Measurements from ENCODE around the gene PFDN4.
"Not testable (repeated sequence)": the region's sequence is repeated elsewhere in the genome, so short reads cannot be mapped to it uniquely, and the experiment has no call there.

PFDN4 gene

DNA sequence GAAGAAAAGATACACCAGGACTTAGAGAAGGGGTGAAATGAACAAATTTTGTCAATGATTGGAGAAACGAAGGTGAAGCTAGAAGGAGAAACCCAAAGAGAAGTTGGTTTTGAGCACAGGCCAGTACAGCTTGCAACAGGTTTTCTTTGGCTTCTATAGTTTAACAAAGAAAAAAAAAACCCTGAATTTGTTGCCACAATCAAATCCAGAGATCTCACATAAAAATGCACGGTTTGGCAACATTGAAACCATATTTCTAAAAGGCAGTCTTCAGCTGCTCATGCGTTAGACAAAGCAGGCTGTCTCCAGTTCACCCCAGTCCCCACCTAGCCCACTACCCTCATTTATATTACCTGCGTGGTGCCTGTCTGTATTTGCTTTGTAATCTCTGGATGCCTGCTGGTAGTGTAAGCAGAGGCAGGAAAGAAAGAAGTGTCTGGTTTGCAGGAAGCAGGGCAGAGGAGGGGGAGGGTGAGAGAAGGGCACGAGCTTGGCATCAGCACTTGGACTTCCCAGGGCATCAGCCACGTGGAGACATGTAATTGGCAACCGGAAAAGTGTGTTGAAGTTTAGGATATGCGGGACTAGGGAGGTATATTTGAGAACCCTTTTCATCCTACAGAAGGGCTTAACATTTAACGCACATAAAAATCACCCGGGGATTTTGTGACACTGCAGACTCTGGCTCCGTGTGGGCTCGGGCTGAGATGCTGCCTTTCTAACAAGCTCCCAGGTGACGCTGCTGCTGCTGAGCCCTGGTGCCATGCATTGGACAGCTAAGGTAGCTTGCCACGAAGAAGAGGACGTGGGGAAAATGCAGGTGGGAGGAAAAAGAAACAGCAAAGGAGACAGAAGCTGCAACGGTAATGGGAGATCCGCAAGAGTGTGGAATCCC, 14.4 kb downstream of the PFDN4 start:
- H3K9me3 Mint-ChIP-seq: peaks cover under 1% of the 10 kb centered on the region
- ATAC-seq: no peak
- no peaks in the 10 kb centered on the region for H3K27me3 Mint-ChIP-seq
- no peak overlapping the region for H3K4me3 Mint-ChIP-seq
- H3K36me3 Mint-ChIP-seq: peaks cover 24% of the 10 kb centered on the region
- peaks cover 4% of the 10 kb centered on the region for H3K4me1 Mint-ChIP-seq
- H3K27ac Mint-ChIP-seq: no peak overlapping the region

DNA sequence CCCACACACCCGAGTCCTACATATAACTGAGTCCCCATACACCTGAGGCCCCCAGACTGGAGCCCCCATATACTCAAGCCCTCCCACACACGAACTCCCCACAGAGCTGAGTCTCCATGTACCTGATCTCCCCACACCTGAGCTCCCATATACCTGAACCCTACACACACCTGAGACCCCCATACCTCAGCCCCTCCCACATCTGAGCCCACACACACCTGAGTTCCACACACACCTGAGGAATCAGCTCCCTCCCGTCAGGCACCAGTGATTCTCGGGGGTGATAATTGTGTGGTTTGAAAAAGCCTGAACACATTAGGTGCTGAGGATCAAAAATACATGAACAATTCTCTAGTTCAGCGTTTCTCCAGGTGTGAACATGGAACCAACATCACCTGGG, 15.4 kb downstream of the PFDN4 start:
- no peak for ATAC-seq
- peaks cover 13% of the 10 kb centered on the region for H3K4me1 Mint-ChIP-seq
- H3K27me3 Mint-ChIP-seq: no peaks in the 10 kb centered on the region
- H3K9me3 Mint-ChIP-seq: peaks cover 8% of the 10 kb centered on the region
- H3K27ac Mint-ChIP-seq: no peak overlapping the region
- H3K36me3 Mint-ChIP-seq: peaks cover 20% of the 10 kb centered on the region
- no peak overlapping the region for H3K4me3 Mint-ChIP-seq

- no peaks in the 10 kb centered on the region for H3K27me3 Mint-ChIP-seq
- H3K4me3 Mint-ChIP-seq: no peak overlapping the region
- peaks cover 13% of the 10 kb centered on the region for H3K4me1 Mint-ChIP-seq
- peaks cover 20% of the 10 kb centered on the region for H3K36me3 Mint-ChIP-seq
- ATAC-seq: no peak
- H3K27ac Mint-ChIP-seq: no peak overlapping the region
- H3K9me3 Mint-ChIP-seq: peaks cover 8% of the 10 kb centered on the region
Measured at GRCh38 chr20:54223751-54224150, 15.9 kb downstream of the PFDN4 start.

DNA sequence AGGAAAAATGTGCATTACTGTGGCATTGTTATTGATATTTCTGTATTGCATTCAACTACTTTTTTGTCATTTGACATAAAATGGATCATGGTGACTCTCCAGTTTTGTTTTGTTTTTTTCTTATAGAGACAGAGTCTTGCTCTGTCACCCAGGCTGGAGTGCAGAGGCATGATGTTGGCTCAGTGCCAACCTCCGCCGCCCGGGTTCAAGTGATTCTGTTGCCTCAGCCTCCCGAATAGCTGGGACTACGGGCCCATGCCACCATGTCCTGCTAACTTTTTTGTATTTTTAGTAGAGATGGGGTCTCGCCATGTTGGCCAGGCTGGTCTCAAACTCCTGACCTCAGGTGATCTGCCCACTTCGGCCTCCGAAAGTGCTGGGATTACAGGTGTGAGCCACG, 16.8 kb downstream of the PFDN4 start:
- ATAC-seq, H3K9me3 Mint-ChIP-seq, H3K4me3 Mint-ChIP-seq, H3K27ac Mint-ChIP-seq, H3K27me3 Mint-ChIP-seq: not testable (repeated sequence)
- H3K4me1 Mint-ChIP-seq: peaks cover 13% of the 10 kb centered on the region
- peaks cover 20% of the 10 kb centered on the region for H3K36me3 Mint-ChIP-seq

DNA sequence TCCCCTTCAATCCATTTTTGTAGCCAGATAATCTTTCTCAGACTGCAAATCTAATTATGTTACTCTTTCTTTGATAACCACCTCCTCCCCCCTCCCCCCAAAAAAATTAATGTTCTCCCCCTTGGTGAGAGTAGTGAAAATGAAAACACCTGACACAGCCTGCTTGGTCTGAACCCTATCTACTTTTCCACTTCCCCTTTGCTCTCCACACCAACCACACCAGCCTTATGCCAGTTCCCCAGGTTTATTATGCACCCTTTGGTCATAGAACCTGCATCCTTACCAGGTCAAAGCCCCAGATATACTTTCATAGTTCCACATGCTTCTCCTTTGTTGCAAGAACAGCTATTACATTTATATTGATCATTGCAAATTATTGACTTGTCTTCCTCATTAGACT, 19.4 kb downstream of the PFDN4 start:
- Mint-ChIP-seq H3K36me3 (peaks cover 12% of the 10 kb centered on the region), H3K4me1 (peaks cover 13% of the 10 kb centered on the region), H3K27me3 (no peaks in the 10 kb centered on the region), H3K27ac (peak overlapping the region; percentile 43), H3K4me3 (no peak overlapping the region), H3K9me3 (peaks cover 11% of the 10 kb centered on the region)
- ATAC-seq: peak; percentile 76

- Mint-ChIP-seq H3K27me3 (no peaks in the 10 kb centered on the region), H3K4me3 (no peak overlapping the region), H3K9me3 (peaks cover 15% of the 10 kb centered on the region), H3K4me1 (peaks cover 13% of the 10 kb centered on the region), H3K27ac (peak overlapping the region; percentile 43), H3K36me3 (peaks cover 7% of the 10 kb centered on the region)
- ATAC-seq: peak; percentile 34
Measured at GRCh38 chr20:54227751-54228150, 19.9 kb downstream of the PFDN4 start.

GRCh38 chr20:54228841-54229240, 21.0 kb downstream of the PFDN4 start:
- Mint-ChIP-seq H3K27me3 (no peaks in the 10 kb centered on the region), H3K27ac (no peak overlapping the region), H3K9me3 (peaks cover 15% of the 10 kb centered on the region), H3K4me3 (no peak overlapping the region), H3K36me3 (no peaks in the 10 kb centered on the region), H3K4me1 (peaks cover 13% of the 10 kb centered on the region)
- no peak for ATAC-seq

DNA sequence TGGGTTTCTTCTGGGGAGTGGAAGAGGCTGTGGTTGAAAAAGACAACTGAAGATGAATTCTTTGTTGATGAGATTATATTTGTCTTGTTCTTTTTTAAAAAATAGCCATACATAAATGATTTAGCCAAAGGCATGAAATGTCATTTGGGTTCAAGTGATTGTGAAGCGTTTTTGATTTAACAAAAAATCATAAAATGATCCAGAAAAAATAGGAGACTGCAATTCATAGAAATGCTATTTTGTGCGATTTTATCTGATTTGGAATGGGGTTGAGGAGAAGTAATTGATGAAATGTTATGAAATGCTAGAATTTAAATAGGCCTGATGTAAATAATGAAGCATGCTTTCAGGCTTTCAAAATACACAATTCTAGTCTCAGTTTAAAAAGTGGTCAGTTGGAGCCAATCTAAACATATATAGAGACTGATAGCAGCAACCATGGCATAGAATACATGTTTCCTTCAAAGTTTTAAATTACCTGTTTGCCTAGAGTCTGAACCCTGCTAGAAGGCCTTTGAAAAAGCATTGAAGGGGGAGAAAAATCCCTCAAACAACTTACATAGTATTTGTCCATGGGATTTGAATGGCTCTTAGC, 21.8 kb downstream of the PFDN4 start:
- Mint-ChIP-seq H3K27me3 (no peaks in the 10 kb centered on the region), H3K36me3 (no peaks in the 10 kb centered on the region), H3K27ac (no peak overlapping the region), H3K4me1 (peaks cover 13% of the 10 kb centered on the region), H3K9me3 (peaks cover 15% of the 10 kb centered on the region), H3K4me3 (no peak overlapping the region)
- ATAC-seq: no peak

- H3K27me3 Mint-ChIP-seq: peaks cover 10% of the 10 kb centered on the region
- no peaks in the 10 kb centered on the region for H3K36me3 Mint-ChIP-seq
- H3K27ac Mint-ChIP-seq: no peak overlapping the region
- no peak for ATAC-seq
- peaks cover 15% of the 10 kb centered on the region for H3K9me3 Mint-ChIP-seq
- peaks cover 13% of the 10 kb centered on the region for H3K4me1 Mint-ChIP-seq
- no peak overlapping the region for H3K4me3 Mint-ChIP-seq
Measured at GRCh38 chr20:54231036-54231435, 23.1 kb downstream of the PFDN4 start.

DNA sequence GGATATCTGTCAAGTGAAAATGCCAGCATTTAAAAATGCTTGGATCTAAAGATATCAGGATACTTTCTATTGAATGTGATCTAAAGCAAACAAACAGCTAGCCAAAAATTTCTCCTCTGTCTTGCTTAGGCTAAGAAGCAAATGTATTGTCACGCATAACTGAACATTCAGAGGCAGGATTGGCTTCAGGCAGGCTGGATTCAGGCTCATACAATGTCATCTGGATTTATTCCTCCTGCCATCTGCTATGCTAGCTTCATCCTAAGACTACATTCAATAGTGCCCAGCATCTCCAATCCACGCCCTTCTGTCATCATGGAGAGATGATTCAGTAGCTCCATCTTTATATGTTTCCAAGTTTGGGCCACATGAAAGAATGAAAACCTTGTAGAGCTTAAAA, 27.1 kb downstream of the PFDN4 start:
- no peak overlapping the region for H3K27ac Mint-ChIP-seq
- peaks cover 7% of the 10 kb centered on the region for H3K9me3 Mint-ChIP-seq
- H3K27me3 Mint-ChIP-seq: peaks cover 38% of the 10 kb centered on the region

GRCh38 chr20:54237116-54237943, 29.4 kb downstream of the PFDN4 start:
- Mint-ChIP-seq H3K27ac (no peak overlapping the region), H3K4me3 (no peak overlapping the region), H3K4me1 (no peaks in the 10 kb centered on the region), H3K27me3 (peaks cover 38% of the 10 kb centered on the region), H3K36me3 (no peaks in the 10 kb centered on the region), H3K9me3 (peaks cover 3% of the 10 kb centered on the region)
- ATAC-seq: no peak

More for the DNA sequence above, 27.1 kb downstream of the PFDN4 start:
- no peaks in the 10 kb centered on the region for H3K4me1 Mint-ChIP-seq
- no peak overlapping the region for H3K4me3 Mint-ChIP-seq
- no peaks in the 10 kb centered on the region for H3K36me3 Mint-ChIP-seq
- ATAC-seq: no peak

DNA sequence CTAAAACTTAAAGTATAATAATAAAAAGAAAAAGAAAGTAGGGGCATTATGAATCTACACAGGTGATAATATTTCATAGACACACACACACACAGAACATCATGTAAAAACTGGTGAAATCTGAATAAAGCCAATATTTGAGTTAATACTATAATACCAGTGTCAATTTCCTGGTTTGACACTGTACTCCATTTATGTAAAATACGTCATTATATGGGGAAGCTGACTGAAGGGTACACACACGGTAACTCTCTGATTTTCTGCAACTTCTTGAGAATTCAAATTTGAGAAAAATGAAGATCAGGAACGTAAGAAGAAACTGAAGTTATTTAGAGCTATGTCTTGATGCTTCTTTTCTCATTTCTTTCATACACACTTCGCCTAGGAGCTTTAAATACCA, 36.2 kb downstream of the PFDN4 start:
- no peak overlapping the region for H3K4me3 Mint-ChIP-seq
- no peaks in the 10 kb centered on the region for H3K36me3 Mint-ChIP-seq
- no peaks in the 10 kb centered on the region for H3K27me3 Mint-ChIP-seq
- no peak overlapping the region for H3K27ac Mint-ChIP-seq
- ATAC-seq: no peak
- H3K4me1 Mint-ChIP-seq: no peaks in the 10 kb centered on the region
- H3K9me3 Mint-ChIP-seq: peaks cover 9% of the 10 kb centered on the region

DNA sequence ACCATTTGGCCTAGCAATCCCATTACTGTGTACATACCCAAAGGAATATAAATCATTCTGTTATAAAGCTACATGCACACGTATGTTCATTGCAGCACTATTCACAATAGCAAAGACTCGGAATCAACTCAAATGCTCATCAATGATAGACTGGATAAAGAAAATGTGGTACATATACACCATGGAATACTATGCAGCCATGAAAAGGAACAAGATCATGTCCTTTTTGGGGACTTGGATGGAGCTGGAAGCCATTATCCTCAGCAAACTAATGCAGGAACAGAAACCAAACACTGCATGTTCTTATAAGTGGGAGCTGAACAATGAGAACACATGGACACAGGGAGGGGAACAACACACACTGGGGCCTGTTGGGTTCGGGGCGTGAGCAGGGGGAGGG, 40.8 kb downstream of the PFDN4 start:
- not testable (repeated sequence) for H3K9me3 Mint-ChIP-seq, H3K4me1 Mint-ChIP-seq

DNA sequence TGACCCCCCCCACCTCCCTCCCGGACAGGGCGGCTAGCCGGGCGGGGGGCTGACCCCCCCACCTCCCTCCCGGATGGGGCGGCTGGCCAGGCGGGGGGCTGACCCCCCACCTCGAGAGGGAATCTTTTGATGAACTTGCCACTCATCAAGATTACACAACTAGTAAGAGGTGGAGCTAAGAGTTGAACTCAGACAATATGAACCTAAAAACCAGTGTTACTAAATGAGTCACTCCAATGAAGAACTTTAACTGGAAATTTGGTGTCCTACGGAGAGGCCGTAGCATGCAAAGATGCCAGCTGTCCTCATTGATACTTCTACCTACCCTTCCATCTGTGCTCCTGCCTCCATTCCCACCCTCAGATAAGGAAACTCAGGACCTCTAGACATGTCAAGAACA, 42.8 kb downstream of the PFDN4 start:
- Mint-ChIP-seq H3K27me3 (no peaks in the 10 kb centered on the region), H3K27ac (no peak overlapping the region), H3K36me3 (no peaks in the 10 kb centered on the region), H3K4me1 (no peaks in the 10 kb centered on the region), H3K4me3 (no peak overlapping the region), H3K9me3 (peaks cover 4% of the 10 kb centered on the region)
- ATAC-seq: no peak

More for the DNA sequence above, 40.8 kb downstream of the PFDN4 start:
- not testable (repeated sequence) for H3K27me3 Mint-ChIP-seq, H3K36me3 Mint-ChIP-seq, ATAC-seq, H3K4me3 Mint-ChIP-seq, H3K27ac Mint-ChIP-seq

- Mint-ChIP-seq H3K27ac (no peak overlapping the region), H3K36me3 (no peaks in the 10 kb centered on the region), H3K4me1 (no peaks in the 10 kb centered on the region), H3K27me3 (no peaks in the 10 kb centered on the region), H3K4me3 (no peak overlapping the region), H3K9me3 (peaks cover 4% of the 10 kb centered on the region)
- ATAC-seq: no peak
Measured at GRCh38 chr20:54251096-54251495, 43.2 kb downstream of the PFDN4 start.
